Mucosa of descending colon (tissue), 3 donors: Measurements from ENCODE around the gene KLHL4. TPM values are rescaled to one million over a fixed set of nuclear protein-coding genes. Genes with fewer than 3 reads are reported as not detected.
"Not testable (repeated sequence)": the region's sequence is repeated elsewhere in the genome, so short reads cannot be mapped to it uniquely, and the experiment has no call there.

Experiments used
- ATAC-seq: fragments of 200-7000 bp; cut with Tn5 transposase; one replicate; pipeline ENCODE4 v1.9.1; 2020; ENCODE audit warnings: mild to moderate bottlenecking, moderate library complexity
- DNase-seq, 3 donors: peaks; one replicate each; pipeline ENCODE4 v3.0.0-alpha.2; 2020
- H3K36me3 ChIP-seq: fragments of 200-600 bp; one replicate; pipeline ENCODE4 v1.8.0; 2021; ENCODE audit warnings: low read depth, mild to moderate bottlenecking
- H3K4me1 ChIP-seq: fragments of 200-600 bp; one replicate; pipeline ENCODE4 v1.8.0; 2021; ENCODE audit warnings: low read depth, mild to moderate bottlenecking
- H3K4me3 ChIP-seq: fragments of 200-600 bp; one replicate; pipeline ENCODE4 v1.8.0; 2021; ENCODE audit warnings: mild to moderate bottlenecking
- H3K9me3 ChIP-seq: fragments of 200-600 bp; one replicate; pipeline ENCODE4 v1.8.0; 2021; ENCODE audit warnings: mild to moderate bottlenecking
- intact Hi-C, 2 donors: fragments of 100-400 bp; cut with DNase I in 1 of 2; cut with micrococcal nuclease in 1 of 2; formaldehyde crosslinking; loops; one replicate each; pipeline versions ENCODE4 v1.11.0 to v1.11.1; 2022; cut with DNase I, micrococcal nuclease
- total RNA-seq, 3 donors: library from RNA; stranded (reverse); fragmentation: NEBNext Ultra II Directional in 2 of 3; extraction: Animal tissue kit (Norgen Biotek cat#: 25700) in 2 of 3; gene quantifications; one replicate each; pipeline versions ENCODE4 v1.2.1 to v1.2.4, GENCODE V29; 2021 to 2023
- TF ChIP-seq, protein P1 (sequence below): fragments of 200-600 bp; IDR thresholded peaks from one replicate; pipeline ENCODE4 v1.8.0; 2022; ENCODE audit warnings: antibody characterized with exemption, mild to moderate bottlenecking
- donor health status: DM: no; HTN: no; CAD: no; lungs with moderate emphysema.
- donor health status: DM: no; HTN: no; CAD: no.
- donor health status: DM: no; HTN: yes; CAD: no.

The KLHL4 gene
- total RNA-seq, 3 donors from 2014 or later: 0.35 to 0.58 (median 0.41) TPM

DNA sequence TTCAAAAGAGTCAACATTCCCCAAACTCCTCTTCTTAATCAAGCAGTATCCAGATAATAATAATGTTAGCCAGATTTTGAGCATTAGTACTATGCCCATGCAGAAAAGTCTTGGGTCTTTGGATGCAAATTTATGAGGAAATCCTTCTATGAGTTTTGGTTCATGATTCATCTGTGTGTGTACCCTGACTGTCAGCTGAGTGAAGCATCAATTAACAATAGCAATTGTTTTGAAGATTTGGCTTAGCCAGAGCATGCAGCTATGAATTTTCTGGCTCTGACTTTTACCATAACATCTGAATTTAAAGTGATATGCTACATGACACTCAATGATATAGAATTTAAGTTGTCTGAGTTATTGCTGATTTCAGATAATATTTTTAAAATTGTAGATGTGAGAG is 145.8 kb downstream of the KLHL4 start:
- DNase-seq: no peak
- TF ChIP-seq, protein P1, sequence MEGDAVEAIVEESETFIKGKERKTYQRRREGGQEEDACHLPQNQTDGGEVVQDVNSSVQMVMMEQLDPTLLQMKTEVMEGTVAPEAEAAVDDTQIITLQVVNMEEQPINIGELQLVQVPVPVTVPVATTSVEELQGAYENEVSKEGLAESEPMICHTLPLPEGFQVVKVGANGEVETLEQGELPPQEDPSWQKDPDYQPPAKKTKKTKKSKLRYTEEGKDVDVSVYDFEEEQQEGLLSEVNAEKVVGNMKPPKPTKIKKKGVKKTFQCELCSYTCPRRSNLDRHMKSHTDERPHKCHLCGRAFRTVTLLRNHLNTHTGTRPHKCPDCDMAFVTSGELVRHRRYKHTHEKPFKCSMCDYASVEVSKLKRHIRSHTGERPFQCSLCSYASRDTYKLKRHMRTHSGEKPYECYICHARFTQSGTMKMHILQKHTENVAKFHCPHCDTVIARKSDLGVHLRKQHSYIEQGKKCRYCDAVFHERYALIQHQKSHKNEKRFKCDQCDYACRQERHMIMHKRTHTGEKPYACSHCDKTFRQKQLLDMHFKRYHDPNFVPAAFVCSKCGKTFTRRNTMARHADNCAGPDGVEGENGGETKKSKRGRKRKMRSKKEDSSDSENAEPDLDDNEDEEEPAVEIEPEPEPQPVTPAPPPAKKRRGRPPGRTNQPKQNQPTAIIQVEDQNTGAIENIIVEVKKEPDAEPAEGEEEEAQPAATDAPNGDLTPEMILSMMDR: no peak
- H3K9me3 ChIP-seq: no peaks in the 10 kb centered on the region
- no peak for ATAC-seq
- H3K36me3 ChIP-seq: no peaks in the 10 kb centered on the region
- intact Hi-C loops: loop anchor here in 1 of 2 donors (10.0 kb wide), 1 partner anchor 319 kb away; no protein-coding TSS in a partner anchor
- no peaks in the 10 kb centered on the region for H3K4me1 ChIP-seq
- no peak overlapping the region for H3K4me3 ChIP-seq

DNA sequence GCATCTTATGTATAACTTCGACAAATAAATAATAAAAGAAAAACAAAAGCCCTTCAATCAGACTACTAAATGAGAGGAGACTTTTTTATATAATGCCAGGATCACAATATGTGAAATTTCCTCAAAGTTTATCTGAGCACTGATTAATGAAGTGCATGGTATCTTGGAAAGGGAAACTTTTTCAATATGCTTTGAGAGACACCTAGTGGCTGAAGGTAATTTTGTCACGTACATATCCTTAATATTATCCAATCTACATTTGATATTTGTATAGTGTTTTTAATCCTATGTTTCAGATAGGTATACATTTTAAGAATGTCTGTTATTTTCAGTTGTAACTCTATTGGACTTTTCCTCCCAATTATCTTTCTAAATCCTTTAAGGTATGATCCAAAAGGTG is 146.8 kb downstream of the KLHL4 start:
- TF ChIP-seq, protein P1: no peak
- ATAC-seq (no peak), DNase-seq (no peak)
- H3K4me1 ChIP-seq: no peaks in the 10 kb centered on the region
- H3K36me3 ChIP-seq: no peaks in the 10 kb centered on the region
- intact Hi-C loops: loop anchor here in 1 of 2 donors (10.0 kb wide), 1 partner anchor 320 kb away; no protein-coding TSS in a partner anchor
- no peaks in the 10 kb centered on the region for H3K9me3 ChIP-seq
- H3K4me3 ChIP-seq: no peak overlapping the region

DNA sequence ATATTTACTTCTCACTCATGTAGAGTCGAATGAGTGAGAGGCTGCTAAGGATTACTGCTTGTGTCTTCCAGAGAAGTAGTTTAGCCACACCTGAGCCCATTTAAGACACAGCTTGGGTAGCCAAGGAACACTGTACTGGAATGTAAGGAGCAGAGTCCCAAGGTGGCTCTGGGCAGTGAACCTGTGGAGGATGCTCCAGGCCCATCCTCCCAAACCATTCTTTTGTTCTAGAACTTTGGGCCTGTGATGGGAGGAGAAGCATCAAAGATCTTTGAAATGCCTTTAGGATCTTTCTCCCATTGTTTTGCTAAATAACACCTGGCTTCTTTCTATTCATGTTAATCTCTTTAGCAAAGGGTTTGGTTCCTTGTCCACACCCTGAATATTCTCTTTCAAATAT is 162.2 kb downstream of the KLHL4 start:
- no peaks in the 10 kb centered on the region for H3K36me3 ChIP-seq
- no peak overlapping the region for H3K4me3 ChIP-seq
- no peaks in the 10 kb centered on the region for H3K4me1 ChIP-seq
- no peaks in the 10 kb centered on the region for H3K9me3 ChIP-seq
- DNase-seq (no peak), ATAC-seq (no peak)
- TF ChIP-seq, protein P1: no peak
- intact Hi-C loops: no loop called here

DNA sequence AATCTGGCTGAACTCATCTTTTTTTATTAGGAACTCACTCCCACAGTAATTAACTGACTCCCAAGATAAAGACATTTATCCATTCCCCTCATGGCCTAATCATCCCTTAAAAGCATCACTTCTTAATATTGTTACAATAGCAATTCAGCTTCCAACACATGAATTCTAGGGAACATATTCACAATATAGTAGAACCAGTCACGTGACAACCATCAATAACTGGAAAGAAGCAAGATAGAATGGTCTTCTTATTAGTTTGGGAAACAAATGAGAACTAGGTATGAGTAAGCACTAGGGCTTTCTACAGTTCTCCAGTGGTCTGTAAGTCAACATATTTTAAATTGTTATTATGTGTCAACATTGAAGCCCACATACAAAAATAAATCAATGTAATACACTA is 170.1 kb downstream of the KLHL4 start:
- no peaks in the 10 kb centered on the region for H3K36me3 ChIP-seq
- no peaks in the 10 kb centered on the region for H3K9me3 ChIP-seq
- ATAC-seq: no peak
- H3K4me3 ChIP-seq: no peak overlapping the region
- DNase-seq: no peak
- H3K4me1 ChIP-seq: no peaks in the 10 kb centered on the region
- intact Hi-C loops: no loop called here
- TF ChIP-seq, protein P1: no peak

DNA sequence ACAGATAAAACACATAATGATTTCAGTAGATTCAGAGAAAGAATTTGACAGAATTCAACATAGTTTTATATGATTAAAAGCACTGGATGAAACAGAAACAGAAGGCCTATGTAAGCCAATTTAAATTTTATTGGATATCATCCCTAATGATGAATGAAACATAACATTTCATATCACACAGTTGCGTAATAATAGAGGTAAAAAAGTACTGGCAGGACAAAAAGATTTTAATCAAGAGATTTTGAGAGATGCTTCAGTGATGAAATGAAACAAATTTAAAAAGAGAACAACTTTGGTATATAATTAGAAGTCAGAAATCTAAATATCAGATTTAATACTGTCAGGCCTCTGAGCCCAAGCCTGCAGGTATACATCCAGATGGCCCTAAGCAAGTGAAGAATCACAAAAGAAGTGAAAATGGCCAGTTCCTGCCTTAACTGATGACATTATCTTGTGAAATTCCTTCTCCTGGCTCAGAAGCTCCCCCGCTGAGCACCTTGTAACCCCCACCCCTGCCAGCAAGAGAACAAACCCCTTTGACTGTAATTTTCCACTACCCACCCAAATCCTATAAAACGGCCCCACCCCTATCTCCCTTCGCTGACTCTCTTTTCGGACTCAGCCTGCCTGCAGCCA is 170.6 kb downstream of the KLHL4 start:
- intact Hi-C loops: not testable (repeated sequence)

DNA sequence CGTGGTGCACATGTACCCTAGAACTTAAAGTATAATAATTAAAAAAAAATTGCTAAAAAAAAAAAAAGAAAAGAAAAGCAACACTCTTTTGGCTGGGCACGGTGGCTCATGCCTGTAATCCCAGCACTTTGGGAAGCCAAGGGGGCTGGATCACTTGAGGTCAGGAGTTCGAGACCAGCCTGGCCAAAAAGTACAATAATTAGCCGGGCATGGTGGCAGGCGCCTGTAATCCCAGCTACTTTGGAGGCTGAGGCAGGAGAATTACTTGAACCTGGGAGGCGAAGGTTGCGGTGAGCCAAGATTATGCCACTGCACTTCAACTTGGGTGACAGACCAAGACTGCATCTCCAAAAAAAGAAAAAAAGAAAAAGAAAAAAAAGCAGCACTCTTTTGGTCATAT is 171.6 kb downstream of the KLHL4 start:
- ATAC-seq, H3K36me3 ChIP-seq, H3K4me1 ChIP-seq, H3K4me3 ChIP-seq, H3K9me3 ChIP-seq, intact Hi-C loops, DNase-seq: not testable (repeated sequence)

More for the DNA sequence above, 170.6 kb downstream of the KLHL4 start:
- not testable (repeated sequence) for H3K4me1 ChIP-seq, H3K9me3 ChIP-seq, H3K4me3 ChIP-seq, H3K36me3 ChIP-seq, ATAC-seq, DNase-seq

DNA sequence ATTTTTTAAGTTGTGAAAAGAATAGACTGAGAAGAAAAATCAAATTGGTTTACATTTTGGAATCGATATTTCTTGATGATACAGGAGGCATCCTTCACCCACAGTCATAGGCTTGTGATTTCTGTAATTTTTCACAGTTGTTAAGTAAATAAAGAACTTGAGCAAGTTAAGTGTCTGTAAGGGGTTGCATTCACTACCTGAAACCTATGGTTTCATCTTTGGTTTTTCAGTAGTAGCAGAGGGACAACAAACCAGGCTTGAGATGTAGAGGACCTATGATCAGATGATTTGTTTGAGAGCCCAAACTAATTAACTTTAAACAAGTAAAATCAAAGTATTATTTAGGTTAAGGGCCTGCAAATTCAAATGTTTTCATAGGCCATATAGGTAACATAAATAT is 175.6 kb downstream of the KLHL4 start:
- TF ChIP-seq, protein P1: no peak
- ATAC-seq: no peak
- DNase-seq: no peak
- no peaks in the 10 kb centered on the region for H3K36me3 ChIP-seq
- H3K9me3 ChIP-seq: no peaks in the 10 kb centered on the region
- intact Hi-C loops: no loop called here
- no peaks in the 10 kb centered on the region for H3K4me1 ChIP-seq
- no peak overlapping the region for H3K4me3 ChIP-seq
